Endothelial cell of umbilical vein (primary cell): ENCODE data around the gene CYP3A5. TPM values are rescaled to one million over a fixed set of nuclear protein-coding genes. Genes with fewer than 3 reads are reported as not detected.

Experiments
- BruUV-seq: library from RNA; stranded (reverse); fragments of 400-500 nt; replicated peaks from 2 replicates; lab custom pipeline; 2021; lab: Mats Ljungman, UMichigan
- CTCF ChIA-PET: fragments of 300-600, 350-600 bp; sonication (Branson Sonifier 250); formaldehyde crosslinking; loops from one replicate; lab custom pipeline; 2021; ENCODE audit warnings: antibody characterized with exemption, inconsistent platforms; lab: Charles Lee
- POLR2A ChIA-PET: fragments of 300-600, 350-600 bp; sonication (Branson Sonifier 250); formaldehyde crosslinking; loops from one replicate; lab custom pipeline; 2021; ENCODE audit warnings: antibody characterized with exemption, inconsistent platforms; lab: Charles Lee
- DNase-seq: peaks from one replicate; pipeline ENCODE4 v3.0.0-alpha.2; 2011; ENCODE audit warnings: low read depth, low spot score
- FAIRE-seq: peaks from 2 replicates; lab custom pipeline; 2011; peaks lifted over from hg19 to GRCh38; lab: Jason Lieb, UNC
- H2AFZ ChIP-seq: 2 replicates; pipeline ENCODE4 v1.6.0; 2012; ENCODE audit warnings: low read depth, low read length, control low read depth, inconsistent platforms
- H3K27ac ChIP-seq: 2 replicates; pipeline ENCODE4 v1.5.1; 2011; ENCODE audit warnings: low read depth, mild to moderate bottlenecking, control low read depth, low read length, moderate library complexity; ENCODE audit not compliant: insufficient read depth
- H3K27me3 ChIP-seq, 2 experiments: 2 replicates each; pipeline versions ENCODE4 v1.6.0 to v1.6.1; 2011; ENCODE audit warnings: low read length in 2 of 2, mixed read lengths in 1 of 2; ENCODE audit not compliant: control insufficient read depth in 2 of 2, insufficient read depth in 2 of 2
- H3K36me3 ChIP-seq, 2 experiments: 2 replicates in 1 of 2; 3 replicates in 1 of 2; pipeline ENCODE4 v1.5.1; 2011; ENCODE audit warnings: low read length in 2 of 2, mild to moderate bottlenecking in 1 of 2, moderate library complexity in 1 of 2; ENCODE audit not compliant: control insufficient read depth in 2 of 2, insufficient read depth in 2 of 2; ENCODE audit errors: extremely low read depth in 1 of 2
- H3K4me1 ChIP-seq: 3 replicates; pipeline ENCODE4 v1.5.1; 2011; ENCODE audit warnings: mild to moderate bottlenecking, low read length; ENCODE audit not compliant: control insufficient read depth, insufficient read depth; ENCODE audit errors: extremely low read depth
- H3K4me2 ChIP-seq: 2 replicates; pipeline ENCODE4 v1.6.1; 2011; ENCODE audit warnings: low read length, control low read depth, mixed read lengths; ENCODE audit not compliant: insufficient read depth
- H3K4me3 ChIP-seq, 3 experiments: fragments of 200-600 bp in 1 of 3; sonication (generic), shearing (Covaris generic) in 1 of 3; replicated peaks in 1 of 3; 2 replicates each; pipeline ENCODE4 v1.5.1; 2011 to 2016; ENCODE audit warnings: control low read depth in 3 of 3, low read length in 3 of 3, mild to moderate bottlenecking in 2 of 3, inconsistent platforms in 1 of 3, low read depth in 1 of 3, moderate library complexity in 1 of 3; ENCODE audit not compliant: insufficient read depth in 1 of 3
- H3K79me2 ChIP-seq: 2 replicates; pipeline ENCODE4 v1.6.0; 2012; ENCODE audit warnings: low read length, inconsistent platforms; ENCODE audit not compliant: control insufficient read depth, insufficient read depth
- H3K9ac ChIP-seq: replicated peaks from 2 replicates; pipeline ENCODE3; 2011; ENCODE audit warnings: low read length, control low read depth; ENCODE audit not compliant: insufficient read depth; ENCODE audit errors: extremely low read depth
- H3K9me1 ChIP-seq: replicated peaks from 3 replicates; pipeline ENCODE4 v1.6.0; 2011; ENCODE audit warnings: mild to moderate bottlenecking, low read length; ENCODE audit not compliant: control insufficient read depth, insufficient read depth; ENCODE audit errors: extremely low read depth
- H3K9me3 ChIP-seq: replicated peaks from 2 replicates; pipeline ENCODE4 v1.5.1; 2012; ENCODE audit warnings: low read length, inconsistent platforms; ENCODE audit not compliant: control insufficient read depth, insufficient read depth
- H4K20me1 ChIP-seq: replicated peaks from 2 replicates; pipeline ENCODE3; 2011; ENCODE audit warnings: mild to moderate bottlenecking, low read length; ENCODE audit not compliant: control insufficient read depth, insufficient read depth; ENCODE audit errors: extremely low read depth
- CTCF ChIP-seq, 2 donors: IDR thresholded peaks; 1 replicate in 1 of 2; 2 replicates in 1 of 2; pipeline ENCODE4 v1.5.1; 2011; ENCODE audit warnings: low read length in 2 of 2, mild to moderate bottlenecking in 2 of 2, moderate library complexity in 2 of 2, control low read depth in 1 of 2, inconsistent platforms in 1 of 2, low read depth in 1 of 2; ENCODE audit not compliant: insufficient read depth in 1 of 2; ENCODE audit errors: extremely low read depth in 1 of 2
- EZH2 ChIP-seq: IDR thresholded peaks from 2 replicates; pipeline ENCODE4 v1.6.1; 2012; ENCODE audit warnings: borderline replicate concordance, low read depth, mild to moderate bottlenecking, moderate library complexity, low read length, inconsistent platforms; ENCODE audit not compliant: severe bottlenecking
- FOS ChIP-seq: IDR thresholded peaks from 2 replicates; pipeline ENCODE4 v1.6.1; 2011; ENCODE audit warnings: mild to moderate bottlenecking, low read length, moderate library complexity, borderline replicate concordance; ENCODE audit not compliant: insufficient read depth
- GATA2 ChIP-seq: IDR thresholded peaks from 2 replicates; pipeline ENCODE4 v1.7.0; 2011; ENCODE audit warnings: low read depth, mild to moderate bottlenecking, moderate library complexity, mixed read lengths, low read length; ENCODE audit not compliant: insufficient read length, insufficient read depth
- JUN ChIP-seq: IDR thresholded peaks from 2 replicates; pipeline ENCODE4 v1.6.1; 2011; ENCODE audit warnings: borderline replicate concordance, low read depth; ENCODE audit not compliant: insufficient read length, insufficient read depth
- MAX ChIP-seq: IDR thresholded peaks from 2 replicates; pipeline ENCODE4 v1.6.1; 2011; ENCODE audit not compliant: insufficient read depth, insufficient read length
- MYC ChIP-seq: IDR thresholded peaks from one replicate; pipeline ENCODE4 v1.6.1; 2011; ENCODE audit warnings: mild to moderate bottlenecking, low read depth, low read length
- POLR2A ChIP-seq: IDR thresholded peaks from 2 replicates; pipeline ENCODE4 v1.6.1; 2012; ENCODE audit warnings: low read depth, mild to moderate bottlenecking, control low read depth, low read length
- POLR2AphosphoS5 ChIP-seq: IDR thresholded peaks from 2 replicates; pipeline ENCODE4 v1.6.1; 2012; ENCODE audit warnings: low read depth, mild to moderate bottlenecking, control low read depth, low read length, moderate library complexity; ENCODE audit not compliant: insufficient read depth
- dilution Hi-C: fragments of 300-500 bp; cut with MboI; formaldehyde crosslinking; loops from one replicate; pipeline ENCODE4 v1.15.0; 2019; ENCODE audit warnings: low sequenced_read_pairs; ENCODE audit not compliant: extremely low pct_ligation_motif_present
- intact Hi-C: fragments of 100-400 bp; cut with micrococcal nuclease; formaldehyde crosslinking; loops from one replicate; pipeline ENCODE4 v1.10.0; 2022
- polyA plus RNA-seq, 4 experiments: library from polyadenylated mRNA; depleted of rRNA in 3 of 4; stranded (reverse) in 3 of 4; unstranded in 1 of 4; fragments of >200 nt; gene quantifications; 2 replicates each; pipeline versions ENCODE4 v1.2.1 to v1.2.3, GENCODE V29; 2011 to 2012; ENCODE audit warnings: missing spikeins in 1 of 4
- total RNA-seq: library from RNA; stranded (reverse); gene quantifications from 2 replicates; pipeline ENCODE4 v1.2.3, GENCODE V29; 2021

CYP3A5 gene
- total and polyA plus RNA-seq, 2 donors (not counting 3 experiments of a cell fraction or from before 2014, with no cell fraction given), result not detected

DNA sequence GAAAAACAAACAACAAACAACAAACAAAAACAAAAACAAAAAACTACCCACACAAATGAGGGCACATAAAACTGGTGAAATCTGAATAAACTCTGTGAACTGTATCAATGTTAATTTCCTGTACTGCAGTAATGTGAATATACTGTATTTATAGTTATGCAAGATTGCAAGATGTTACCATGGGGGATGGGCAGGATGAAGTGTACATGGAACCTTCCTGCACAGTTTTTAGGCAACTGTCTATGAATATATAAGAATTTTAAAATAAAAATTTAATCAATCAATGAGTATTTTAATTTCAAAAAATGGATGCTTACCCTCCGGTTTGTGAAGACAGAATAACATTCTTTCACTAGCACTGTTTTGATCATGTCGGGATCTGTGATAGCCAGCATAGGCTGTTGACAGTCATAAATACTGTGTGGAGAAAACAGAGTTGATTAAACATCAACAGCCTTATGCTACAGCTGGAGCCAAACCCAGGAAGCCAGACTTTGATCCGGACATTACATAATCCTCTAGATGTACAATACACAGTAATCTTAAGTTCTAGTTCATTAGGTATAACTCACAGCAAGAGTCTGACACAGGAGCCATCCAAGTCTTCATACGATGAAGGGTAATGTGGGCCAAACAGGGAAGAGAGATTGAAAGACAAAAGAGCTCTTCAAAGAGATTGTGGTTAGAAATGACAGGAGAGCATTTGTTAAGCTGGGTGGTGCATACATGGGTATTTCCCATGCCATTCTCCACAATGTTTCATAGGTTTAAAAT, 40.4 kb upstream of the CYP3A5 start:
- no peak overlapping the region for H3K9ac ChIP-seq
- intact Hi-C loops (no loop called here), dilution Hi-C loops (no loop called here)
- peaks cover 3 to 5% of the 10 kb centered on the region in 2 experiments for H3K27me3 ChIP-seq
- H4K20me1 ChIP-seq, result no peaks in the 10 kb centered on the region
- TF ChIP-seq POLR2A (no peak), FOS (no peak), CTCF (IDR thresholded peaks at IDR 0.05; ENCODE audit: extremely low read depth in 1 of 2, insufficient read depth in 1 of 2, low read depth in 1 of 2, low read length in 2 of 2) (no peak), MAX (no peak), POLR2AphosphoS5 (no peak), GATA2 (no peak), JUN (no peak), MYC (no peak), EZH2 (no peak)
- H3K27ac ChIP-seq, result no peak overlapping the region
- H2AFZ ChIP-seq, result no peak overlapping the region
- H3K9me1 ChIP-seq, result no peaks in the 10 kb centered on the region
- H3K79me2 ChIP-seq, result no peaks in the 10 kb centered on the region
- no peaks in the 10 kb centered on the region for H3K9me3 ChIP-seq
- DNase-seq (no peak), FAIRE-seq (no peak)
- BruUV-seq, result no TSS peak
- H3K4me1 ChIP-seq, result no peaks in the 10 kb centered on the region
- ChIA-PET CTCF (no interaction called here), POLR2A (no interaction called here)
- H3K4me3 ChIP-seq, result no peak overlapping the region
- H3K36me3 ChIP-seq, result no peaks in the 10 kb centered on the region
- H3K4me2 ChIP-seq, result no peak overlapping the region
